Measurements from ENCODE around the gene VPS18. TPM values are rescaled to one million over a fixed set of nuclear protein-coding genes. Genes with fewer than 3 reads are reported as not detected.

Gene VPS18
- total RNA-seq, 1 donor from 2014 or later: 8.0 TPM

DNA sequence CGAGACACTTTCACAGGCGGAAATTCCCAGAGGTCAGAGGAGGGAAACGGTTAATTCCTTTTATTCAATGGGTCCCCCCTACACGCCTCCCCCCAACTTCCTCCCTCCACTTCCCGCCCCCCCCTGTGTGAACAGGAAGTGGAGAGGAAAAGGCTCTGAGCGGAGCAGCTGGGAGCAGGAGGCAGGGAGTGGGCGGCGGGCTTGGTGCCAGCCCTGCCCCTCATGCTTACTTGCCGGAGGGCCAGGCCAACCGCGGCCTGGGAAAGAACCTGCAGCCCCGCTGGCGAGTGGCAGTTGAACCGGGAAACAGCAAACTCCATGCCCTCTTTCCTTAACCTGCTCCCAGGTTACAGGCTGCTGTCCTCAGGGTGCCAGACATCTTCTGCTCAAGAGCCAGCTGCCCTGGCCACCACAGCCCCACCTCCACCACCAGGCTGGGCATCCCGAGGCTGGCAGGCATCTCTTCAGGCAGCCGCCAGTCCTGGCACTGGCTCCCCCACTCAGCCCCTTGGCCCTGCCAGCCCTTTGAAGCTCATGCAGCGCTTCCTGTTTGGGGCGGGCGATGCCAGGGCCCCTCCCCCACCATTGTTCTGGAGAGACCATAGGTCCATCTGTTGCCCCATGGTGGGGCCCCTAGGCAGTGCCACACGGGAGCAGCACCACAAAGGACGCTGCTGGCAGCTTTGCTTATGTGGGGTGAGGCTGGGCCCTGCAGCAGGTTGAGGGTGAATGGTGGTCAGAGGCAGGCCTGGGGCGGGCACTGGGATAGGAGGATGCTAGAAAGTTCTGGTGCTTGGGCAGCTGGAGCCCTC, 12.9 kb downstream of the VPS18 start:
- peak overlapping the region; percentile 45 for H2AFZ ChIP-seq (replicated peaks)

DNA sequence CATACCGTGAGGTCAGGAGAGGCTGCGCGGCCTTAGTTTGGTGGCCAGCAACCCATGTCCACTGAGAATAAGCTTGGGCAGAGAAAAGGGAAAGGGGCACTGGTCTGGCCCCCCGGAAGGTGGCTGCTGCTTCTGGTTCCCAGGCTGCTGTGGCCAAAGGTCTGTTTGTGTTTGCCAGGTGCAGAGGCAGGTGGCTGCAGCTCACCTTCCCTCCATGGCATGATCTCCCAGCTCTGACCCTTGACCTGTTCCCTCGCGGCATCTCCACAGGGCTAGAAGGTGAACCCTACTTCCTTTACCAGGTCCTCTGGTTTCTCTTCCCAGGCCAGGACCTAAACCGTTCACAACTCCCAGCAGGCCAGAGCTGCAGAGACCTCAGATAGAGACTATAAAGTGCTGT, 13.8 kb downstream of the VPS18 start:
- Histone ChIP-seq H4K20me1 (ENCODE audit: low read depth) (peaks cover 39% of the 10 kb centered on the region), H3K4me2 (no peak overlapping the region), H3K79me2 (ENCODE audit: low read depth) (no peaks in the 10 kb centered on the region), H2AFZ (replicated peaks) (no peak overlapping the region), H3K4me3 (no peak overlapping the region), H3K9me3 (ENCODE audit: low read depth) (no peaks in the 10 kb centered on the region), H3K27ac (no peak overlapping the region), H3K4me1 (peaks cover 23% of the 10 kb centered on the region), H3F3A (ENCODE audit: low read depth) (peaks cover 21% of the 10 kb centered on the region), H3K27me3 (no peaks in the 10 kb centered on the region), H3K9ac (no peak overlapping the region), H3K36me3 (no peaks in the 10 kb centered on the region)
- H3K27ac Mint-ChIP-seq: no peak overlapping the region
- H3K36me3 Mint-ChIP-seq: peaks cover 4% of the 10 kb centered on the region
- H3K9me3 Mint-ChIP-seq: no peaks in the 10 kb centered on the region
- TF ChIP-seq EZH2phosphoT487 (IDR thresholded peaks at IDR 0.05): no peak
- no peak for TF ChIP-seq EZH2 (IDR thresholded peaks at IDR 0.05)
- TF ChIP-seq, protein P1, sequence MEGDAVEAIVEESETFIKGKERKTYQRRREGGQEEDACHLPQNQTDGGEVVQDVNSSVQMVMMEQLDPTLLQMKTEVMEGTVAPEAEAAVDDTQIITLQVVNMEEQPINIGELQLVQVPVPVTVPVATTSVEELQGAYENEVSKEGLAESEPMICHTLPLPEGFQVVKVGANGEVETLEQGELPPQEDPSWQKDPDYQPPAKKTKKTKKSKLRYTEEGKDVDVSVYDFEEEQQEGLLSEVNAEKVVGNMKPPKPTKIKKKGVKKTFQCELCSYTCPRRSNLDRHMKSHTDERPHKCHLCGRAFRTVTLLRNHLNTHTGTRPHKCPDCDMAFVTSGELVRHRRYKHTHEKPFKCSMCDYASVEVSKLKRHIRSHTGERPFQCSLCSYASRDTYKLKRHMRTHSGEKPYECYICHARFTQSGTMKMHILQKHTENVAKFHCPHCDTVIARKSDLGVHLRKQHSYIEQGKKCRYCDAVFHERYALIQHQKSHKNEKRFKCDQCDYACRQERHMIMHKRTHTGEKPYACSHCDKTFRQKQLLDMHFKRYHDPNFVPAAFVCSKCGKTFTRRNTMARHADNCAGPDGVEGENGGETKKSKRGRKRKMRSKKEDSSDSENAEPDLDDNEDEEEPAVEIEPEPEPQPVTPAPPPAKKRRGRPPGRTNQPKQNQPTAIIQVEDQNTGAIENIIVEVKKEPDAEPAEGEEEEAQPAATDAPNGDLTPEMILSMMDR (IDR thresholded peaks at IDR 0.05): no peak
- DNase-seq (ENCODE audit: low spot score): no peak
- H3K27me3 Mint-ChIP-seq (ENCODE audit: insufficient read depth, low read depth): peaks cover 8% of the 10 kb centered on the region
- no peak overlapping the region for H3K4me3 Mint-ChIP-seq
- peaks cover 22% of the 10 kb centered on the region for H3K4me1 Mint-ChIP-seq

More for the DNA sequence above, 12.9 kb downstream of the VPS18 start:
- Histone ChIP-seq H3K36me3 (no peaks in the 10 kb centered on the region), H3K9ac (no peak overlapping the region), H3K27me3 (no peaks in the 10 kb centered on the region), H3K27ac (no peak overlapping the region), H3K4me1 (peaks cover 23% of the 10 kb centered on the region), H3K4me3 (peak overlapping the region; percentile 49), H4K20me1 (ENCODE audit: low read depth) (peaks cover 42% of the 10 kb centered on the region), H3K79me2 (ENCODE audit: low read depth) (no peaks in the 10 kb centered on the region), H3K4me2 (peak overlapping the region; percentile 81), H3F3A (ENCODE audit: low read depth) (peaks cover 21% of the 10 kb centered on the region), H3K9me3 (ENCODE audit: low read depth) (no peaks in the 10 kb centered on the region)
- H3K9me3 Mint-ChIP-seq: no peaks in the 10 kb centered on the region
- TF ChIP-seq, protein P1 (IDR thresholded peaks at IDR 0.05): no peak
- no peak for TF ChIP-seq EZH2 (IDR thresholded peaks at IDR 0.05)
- peaks cover 7% of the 10 kb centered on the region for H3K36me3 Mint-ChIP-seq
- no peak overlapping the region for H3K27ac Mint-ChIP-seq
- peaks cover 22% of the 10 kb centered on the region for H3K4me1 Mint-ChIP-seq
- DNase-seq (ENCODE audit: low spot score): no peak
- H3K4me3 Mint-ChIP-seq: no peak overlapping the region
- peaks cover 8% of the 10 kb centered on the region for H3K27me3 Mint-ChIP-seq (ENCODE audit: insufficient read depth, low read depth)

- H3F3A ChIP-seq (ENCODE audit: low read depth): peaks cover 15% of the 10 kb centered on the region
- H3K4me2 ChIP-seq: no peak overlapping the region
- H3K4me1 ChIP-seq: peaks cover 26% of the 10 kb centered on the region
- H3K4me3 Mint-ChIP-seq: peak overlapping the region; percentile 14
- H3K9me3 ChIP-seq (ENCODE audit: low read depth): no peaks in the 10 kb centered on the region
- DNase-seq (ENCODE audit: low spot score): peak; percentile 51
- H3K27ac Mint-ChIP-seq: peak overlapping the region; percentile 66
- H3K9me3 Mint-ChIP-seq: no peaks in the 10 kb centered on the region
- H3K79me2 ChIP-seq (ENCODE audit: low read depth): no peaks in the 10 kb centered on the region
- H3K36me3 ChIP-seq: no peaks in the 10 kb centered on the region
- no peaks in the 10 kb centered on the region for H3K27me3 ChIP-seq
- H4K20me1 ChIP-seq (ENCODE audit: low read depth): peaks cover 24% of the 10 kb centered on the region
- H3K27me3 Mint-ChIP-seq (ENCODE audit: insufficient read depth, low read depth): peaks cover 13% of the 10 kb centered on the region
- H3K4me1 Mint-ChIP-seq: peaks cover 22% of the 10 kb centered on the region
- no peak overlapping the region for H3K27ac ChIP-seq
- no peaks in the 10 kb centered on the region for H3K36me3 Mint-ChIP-seq
- no peak overlapping the region for H2AFZ ChIP-seq (replicated peaks)
- H3K9ac ChIP-seq: no peak overlapping the region
- H3K4me3 ChIP-seq: no peak overlapping the region
- no peak for TF ChIP-seq EZH2phosphoT487 (IDR thresholded peaks at IDR 0.05)
- TF ChIP-seq, protein P1 (IDR thresholded peaks at IDR 0.05): no peak
- no peak for TF ChIP-seq EZH2 (IDR thresholded peaks at IDR 0.05)
Observed at GRCh38 chr15:40909662-40910630, 15.7 kb downstream of the VPS18 start.

Measured in neural progenitor cell (in vitro differentiated cells).